ENCODE results near the gene PRPF19. TPM values are rescaled to one million over a fixed set of nuclear protein-coding genes. Genes with fewer than 3 reads are reported as not detected.

PRPF19 gene
- total and polyA plus RNA-seq, 10 of the 15 experiments (the other 5 are each of a cell fraction or from before 2014, with no cell fraction given), result 8.7 to 170 (median 61.3) TPM

- 72% methylated on average over 5 of the region's 5 CpGs for WGBS (ENCODE audit: insufficient coverage, insufficient replicate concordance, low lambda C conversion rate, missing lambda C conversion rate)
- RAD21 ChIA-PET (ENCODE audit: unreplicated experiment), result interaction anchor here (1.5 kb wide), 1 partner anchor 9 kb away, joined by 3 read pairs; no protein-coding TSS in a partner anchor
- in situ Hi-C loops (cut with MboI), result loop anchor here (5.0 kb wide), 1 partner anchor 58 kb away; no protein-coding TSS in a partner anchor
- Histone ChIP-seq H3K9ac (ENCODE audit: control insufficient read depth, insufficient read depth, low read length) (no peak overlapping the region), H3K27ac (ENCODE audit: control insufficient read depth, insufficient read depth) (no peak overlapping the region), H3K36me3 (ENCODE audit: control insufficient read depth in 2 of 2, insufficient read depth in 2 of 2, low read length in 1 of 2) (peaks cover 21 to 54% of the 10 kb centered on the region in 2 experiments), H2AFZ (ENCODE audit: control insufficient read depth, low read depth, low read length) (no peak overlapping the region), H3K4me1 (ENCODE audit: control insufficient read depth, insufficient read depth, low read length) (no peaks in the 10 kb centered on the region; the same call in 1 of the 2 replicates), H3K9me3 (replicated peaks; ENCODE audit: control insufficient read depth, insufficient read depth, low read length) (no peaks in the 10 kb centered on the region), H4K20me1 (ENCODE audit: control insufficient read depth, insufficient read depth) (peaks cover 4% of the 10 kb centered on the region; the same call in 1 of the 2 replicates), H3K4me2 (ENCODE audit: control insufficient read depth, insufficient read depth) (no peak overlapping the region), H3K79me2 (ENCODE audit: control insufficient read depth, insufficient read depth, low read length) (no peaks in the 10 kb centered on the region), H3K27me3 (replicated peaks in 1 of 2; ENCODE audit: control insufficient read depth in 2 of 2, insufficient read depth in 2 of 2, low read length in 1 of 2) (no peaks in the 10 kb centered on the region), H3K4me3 (no peak overlapping the region)
- no peak for ATAC-seq
- intact Hi-C loops (cut with micrococcal nuclease; ENCODE audit: unreplicated experiment), result loop anchor here (5.0 kb wide), 1 partner anchor 193 kb away; no protein-coding TSS in a partner anchor
- POLR2A ChIA-PET, result interaction anchor here (1.2 kb wide), 2 partner anchors 9 to 23 kb away, joined by 3 to 5 read pairs; no protein-coding TSS in a partner anchor
- CTCF ChIA-PET, result interaction anchor here (0.7 to 2.9 kb wide), 5 partner anchors 9 to 292 kb away, joined by 3 to 11 read pairs (median 6); no protein-coding TSS in a partner anchor
- no peak for FAIRE-seq
- BruUV-seq (replicated peaks), result no TSS peak
- SMC1A ChIA-PET (ENCODE audit: uncharacterized antibody, unreplicated experiment), result interaction anchor here (0.7 to 1.5 kb wide), 2 partner anchors 63 to 131 kb away, joined by 3 read pairs; no protein-coding TSS in a partner anchor
- DNase-seq (ENCODE audit: low read depth, low spot score), result no peak
- TF ChIP-seq TBL1XR1 (IDR thresholded peaks at IDR 0.05; ENCODE audit: low read depth, low read length) (no peak), SMAD5 (IDR thresholded peaks at IDR 0.05; ENCODE audit: low read depth) (no peak), DPF2 (IDR thresholded peaks at IDR 0.05) (no peak), RELA (IDR thresholded peaks at IDR 0.05; ENCODE audit: borderline replicate concordance, partially characterized antibody) (no peak), EZH2 (IDR thresholded peaks at IDR 0.05; ENCODE audit: borderline replicate concordance, control insufficient read depth, low read depth, low read length) (no peak), SREBF1 (IDR thresholded peaks at IDR 0.05; ENCODE audit: low read length) (no peak), CUX1 (IDR thresholded peaks at IDR 0.05; ENCODE audit: insufficient replicate concordance, low read depth, low read length) (no peak), ZNF217 (IDR thresholded peaks at IDR 0.05) (no peak)
- TF ChIP-seq, protein P1, sequence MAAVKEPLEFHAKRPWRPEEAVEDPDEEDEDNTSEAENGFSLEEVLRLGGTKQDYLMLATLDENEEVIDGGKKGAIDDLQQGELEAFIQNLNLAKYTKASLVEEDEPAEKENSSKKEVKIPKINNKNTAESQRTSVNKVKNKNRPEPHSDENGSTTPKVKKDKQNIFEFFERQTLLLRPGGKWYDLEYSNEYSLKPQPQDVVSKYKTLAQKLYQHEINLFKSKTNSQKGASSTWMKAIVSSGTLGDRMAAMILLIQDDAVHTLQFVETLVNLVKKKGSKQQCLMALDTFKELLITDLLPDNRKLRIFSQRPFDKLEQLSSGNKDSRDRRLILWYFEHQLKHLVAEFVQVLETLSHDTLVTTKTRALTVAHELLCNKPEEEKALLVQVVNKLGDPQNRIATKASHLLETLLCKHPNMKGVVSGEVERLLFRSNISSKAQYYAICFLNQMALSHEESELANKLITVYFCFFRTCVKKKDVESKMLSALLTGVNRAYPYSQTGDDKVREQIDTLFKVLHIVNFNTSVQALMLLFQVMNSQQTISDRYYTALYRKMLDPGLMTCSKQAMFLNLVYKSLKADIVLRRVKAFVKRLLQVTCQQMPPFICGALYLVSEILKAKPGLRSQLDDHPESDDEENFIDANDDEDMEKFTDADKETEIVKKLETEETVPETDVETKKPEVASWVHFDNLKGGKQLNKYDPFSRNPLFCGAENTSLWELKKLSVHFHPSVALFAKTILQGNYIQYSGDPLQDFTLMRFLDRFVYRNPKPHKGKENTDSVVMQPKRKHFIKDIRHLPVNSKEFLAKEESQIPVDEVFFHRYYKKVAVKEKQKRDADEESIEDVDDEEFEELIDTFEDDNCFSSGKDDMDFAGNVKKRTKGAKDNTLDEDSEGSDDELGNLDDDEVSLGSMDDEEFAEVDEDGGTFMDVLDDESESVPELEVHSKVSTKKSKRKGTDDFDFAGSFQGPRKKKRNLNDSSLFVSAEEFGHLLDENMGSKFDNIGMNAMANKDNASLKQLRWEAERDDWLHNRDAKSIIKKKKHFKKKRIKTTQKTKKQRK (IDR thresholded peaks at IDR 0.05; ENCODE audit: low read depth, low read length), result no peak
- TF ChIP-seq, protein P2, sequence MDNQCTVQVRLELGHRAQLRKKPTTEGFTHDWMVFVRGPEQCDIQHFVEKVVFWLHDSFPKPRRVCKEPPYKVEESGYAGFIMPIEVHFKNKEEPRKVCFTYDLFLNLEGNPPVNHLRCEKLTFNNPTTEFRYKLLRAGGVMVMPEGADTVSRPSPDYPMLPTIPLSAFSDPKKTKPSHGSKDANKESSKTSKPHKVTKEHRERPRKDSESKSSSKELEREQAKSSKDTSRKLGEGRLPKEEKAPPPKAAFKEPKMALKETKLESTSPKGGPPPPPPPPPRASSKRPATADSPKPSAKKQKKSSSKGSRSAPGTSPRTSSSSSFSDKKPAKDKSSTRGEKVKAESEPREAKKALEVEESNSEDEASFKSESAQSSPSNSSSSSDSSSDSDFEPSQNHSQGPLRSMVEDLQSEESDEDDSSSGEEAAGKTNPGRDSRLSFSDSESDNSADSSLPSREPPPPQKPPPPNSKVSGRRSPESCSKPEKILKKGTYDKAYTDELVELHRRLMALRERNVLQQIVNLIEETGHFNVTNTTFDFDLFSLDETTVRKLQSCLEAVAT (IDR thresholded peaks at IDR 0.05), result no peak
- TF ChIP-seq, protein P3, sequence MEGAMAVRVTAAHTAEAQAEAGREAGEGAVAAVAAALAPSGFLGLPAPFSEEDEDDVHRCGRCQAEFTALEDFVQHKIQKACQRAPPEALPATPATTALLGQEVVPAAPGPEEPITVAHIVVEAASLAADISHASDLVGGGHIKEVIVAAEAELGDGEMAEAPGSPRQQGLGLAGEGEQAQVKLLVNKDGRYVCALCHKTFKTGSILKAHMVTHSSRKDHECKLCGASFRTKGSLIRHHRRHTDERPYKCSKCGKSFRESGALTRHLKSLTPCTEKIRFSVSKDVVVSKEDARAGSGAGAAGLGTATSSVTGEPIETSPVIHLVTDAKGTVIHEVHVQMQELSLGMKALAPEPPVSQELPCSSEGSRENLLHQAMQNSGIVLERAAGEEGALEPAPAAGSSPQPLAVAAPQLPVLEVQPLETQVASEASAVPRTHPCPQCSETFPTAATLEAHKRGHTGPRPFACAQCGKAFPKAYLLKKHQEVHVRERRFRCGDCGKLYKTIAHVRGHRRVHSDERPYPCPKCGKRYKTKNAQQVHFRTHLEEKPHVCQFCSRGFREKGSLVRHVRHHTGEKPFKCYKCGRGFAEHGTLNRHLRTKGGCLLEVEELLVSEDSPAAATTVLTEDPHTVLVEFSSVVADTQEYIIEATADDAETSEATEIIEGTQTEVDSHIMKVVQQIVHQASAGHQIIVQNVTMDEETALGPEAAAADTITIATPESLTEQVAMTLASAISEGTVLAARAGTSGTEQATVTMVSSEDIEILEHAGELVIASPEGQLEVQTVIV (IDR thresholded peaks at IDR 0.05; ENCODE audit: borderline replicate concordance, partially characterized antibody), result no peak
These were observed 10.7 kb downstream of the PRPF19 start for GRCh38 chr11:60895687-60896086.

All from GM12878 (cell line).